Natural killer cell (primary cell): ENCODE measurements around the gene F11. TPM values are rescaled to one million over a fixed set of nuclear protein-coding genes. Genes with fewer than 3 reads are reported as not detected.

Source experiments
- ATAC-seq, 3 donors: fragments of 150-1000 bp in 2 of 3; fragments of 200-7000 bp in 1 of 3; cut with Tn5 transposase; 1 replicate in 1 of 3; 2 replicates in 2 of 3; pipeline ENCODE4 v1.10.0; 2021; ENCODE audit warnings: mild to moderate bottlenecking in 2 of 3, moderate library complexity in 2 of 3
- DNase-seq, 2 donors: peaks; one replicate each; pipeline versions ENCODE4 v3.0.0 to v3.0.0-alpha.2; 2013 to 2021; ENCODE audit warnings: mixed read lengths in 1 of 2
- H3K27ac ChIP-seq: one replicate; pipeline ENCODE4 v1.5.1; 2013; ENCODE audit warnings: mild to moderate bottlenecking, low read length
- H3K27me3 ChIP-seq: one replicate; pipeline ENCODE4 v1.6.1; 2013; ENCODE audit warnings: low read length; ENCODE audit not compliant: control insufficient read depth, insufficient read depth
- H3K36me3 ChIP-seq: one replicate; pipeline ENCODE4 v1.6.1; 2013; ENCODE audit warnings: low read length; ENCODE audit not compliant: control insufficient read depth, insufficient read depth
- H3K4me1 ChIP-seq: one replicate; pipeline ENCODE4 v1.6.1; 2013; ENCODE audit warnings: low read length; ENCODE audit not compliant: control insufficient read depth, insufficient read depth
- H3K4me3 ChIP-seq: one replicate; pipeline ENCODE4 v1.5.1; 2013; ENCODE audit warnings: low read length
- H3K9me3 ChIP-seq: one replicate; pipeline ENCODE4 v1.6.1; 2013; ENCODE audit warnings: low read length; ENCODE audit not compliant: control insufficient read depth, insufficient read depth
- H3K27ac Mint-ChIP-seq, 2 donors: one replicate each; pipeline ENCODE4 v1.8.0; 2022; ENCODE audit warnings: mild to moderate bottlenecking in 2 of 2, mixed read lengths in 2 of 2, moderate library complexity in 1 of 2
- H3K27me3 Mint-ChIP-seq, 2 donors: one replicate each; pipeline ENCODE4 v1.8.0; 2022; ENCODE audit warnings: low read depth in 2 of 2, mixed read lengths in 2 of 2
- H3K36me3 Mint-ChIP-seq: one replicate; pipeline ENCODE4 v1.8.0; 2022; ENCODE audit warnings: mixed read lengths
- H3K4me1 Mint-ChIP-seq, 2 donors: one replicate each; pipeline ENCODE4 v1.8.0; 2022; ENCODE audit warnings: mixed read lengths in 2 of 2
- H3K4me3 Mint-ChIP-seq: one replicate; pipeline ENCODE4 v1.8.0; 2022; ENCODE audit warnings: mild to moderate bottlenecking, moderate library complexity, mixed read lengths
- H3K9me3 Mint-ChIP-seq, 2 donors: one replicate each; pipeline ENCODE4 v1.8.0; 2022; ENCODE audit warnings: mixed read lengths in 2 of 2
- CTCF ChIP-seq: fragments of 200-600 bp; IDR thresholded peaks from one replicate; pipeline ENCODE4 v1.8.0; 2022; ENCODE audit warnings: antibody characterized with exemption
- WGBS: methylation state at CpG from one replicate; pipeline ENCODE4 v1.1.7; 2013; ENCODE audit warnings: missing lambda C conversion rate; ENCODE audit not compliant: insufficient coverage; 5-methylcytosine and 5-hydroxymethylcytosine counted together
- intact Hi-C: fragments of 100-400 bp; cut with micrococcal nuclease; formaldehyde crosslinking; loops from one replicate; pipeline ENCODE4 v1.14.2; 2022
- total RNA-seq, 4 donors: library from RNA; stranded (reverse); fragments of 120-200 nt in 1 of 4; gene quantifications; one replicate each; pipeline versions ENCODE4 v1.2.3 to v1.2.4, GENCODE V29; 2013 to 2022

The F11 gene
- total RNA-seq, 3 donors from 2014 or later (not counting 1 experiment from before 2014, with no cell fraction given) = 0.68 to 1.1 TPM; not detected in 1

GRCh38 chr4:186297013-186297645 is 31.1 kb downstream of the F11 start:
- Histone ChIP-seq H3K4me3 (no peak overlapping the region), H3K27me3 (peaks cover 6% of the 10 kb centered on the region), H3K9me3 (no peaks in the 10 kb centered on the region), H3K4me1 (no peaks in the 10 kb centered on the region), H3K36me3 (no peaks in the 10 kb centered on the region), H3K27ac (no peak overlapping the region)
- no peak overlapping the region for H3K27ac Mint-ChIP-seq
- TF ChIP-seq CTCF = peak; percentile 35
- ATAC-seq (no peak), DNase-seq (peak in 1 of 2 donors; percentile 31)
- no peaks in the 10 kb centered on the region for H3K4me1 Mint-ChIP-seq
- H3K4me3 Mint-ChIP-seq = no peak overlapping the region
- peaks cover 9 to 21% of the 10 kb centered on the region in 2 donors for H3K27me3 Mint-ChIP-seq
- no peaks in the 10 kb centered on the region for H3K36me3 Mint-ChIP-seq
- 67% methylated on average over 20 of the region's 21 CpGs for WGBS
- no peaks in the 10 kb centered on the region for H3K9me3 Mint-ChIP-seq
- intact Hi-C loops = loop anchor here (2.0 kb wide), 1 partner anchor 290 kb away; no protein-coding TSS in a partner anchor

GRCh38 chr4:186298031-186298647 is 32.1 kb downstream of the F11 start:
- H3K27me3 ChIP-seq = peaks cover 6% of the 10 kb centered on the region
- H3K36me3 Mint-ChIP-seq = no peaks in the 10 kb centered on the region
- H3K4me3 Mint-ChIP-seq = no peak overlapping the region
- no peaks in the 10 kb centered on the region for H3K4me1 Mint-ChIP-seq
- no peaks in the 10 kb centered on the region for H3K4me1 ChIP-seq
- DNase-seq = no peak
- TF ChIP-seq CTCF = no peak
- peaks cover 14 to 27% of the 10 kb centered on the region in 2 donors for H3K27me3 Mint-ChIP-seq
- no peaks in the 10 kb centered on the region for H3K9me3 ChIP-seq
- no peak overlapping the region for H3K4me3 ChIP-seq
- WGBS = 31% methylated on average over 39 of the region's 39 CpGs
- H3K9me3 Mint-ChIP-seq = no peaks in the 10 kb centered on the region
- no peak overlapping the region for H3K27ac Mint-ChIP-seq
- H3K27ac ChIP-seq = no peak overlapping the region
- no peaks in the 10 kb centered on the region for H3K36me3 ChIP-seq
- intact Hi-C loops = no loop called here
- peak in 1 of 3 donors; percentile 23 for ATAC-seq

- H3K27me3 Mint-ChIP-seq = peaks cover 16 to 30% of the 10 kb centered on the region in 2 donors
- no peaks in the 10 kb centered on the region for H3K36me3 Mint-ChIP-seq
- Histone ChIP-seq H3K27me3 (peaks cover 6% of the 10 kb centered on the region), H3K27ac (no peak overlapping the region), H3K9me3 (no peaks in the 10 kb centered on the region), H3K36me3 (no peaks in the 10 kb centered on the region), H3K4me1 (no peaks in the 10 kb centered on the region), H3K4me3 (no peak overlapping the region)
- ATAC-seq (no peak), DNase-seq (no peak)
- no peak for TF ChIP-seq CTCF
- WGBS = 86% methylated on average over 5 of the region's 5 CpGs
- intact Hi-C loops = no loop called here
- H3K27ac Mint-ChIP-seq = no peak overlapping the region
- H3K4me1 Mint-ChIP-seq = no peaks in the 10 kb centered on the region
- no peak overlapping the region for H3K4me3 Mint-ChIP-seq
- no peaks in the 10 kb centered on the region for H3K9me3 Mint-ChIP-seq
These were observed 33.3 kb downstream of the F11 start for GRCh38 chr4:186299291-186299690.
